ENCODE measurements around the gene KANSL1.
A peak's percentile ranks its signal among the peaks of the same experiment; 100 is the strongest.

KANSL1 gene

DNA sequence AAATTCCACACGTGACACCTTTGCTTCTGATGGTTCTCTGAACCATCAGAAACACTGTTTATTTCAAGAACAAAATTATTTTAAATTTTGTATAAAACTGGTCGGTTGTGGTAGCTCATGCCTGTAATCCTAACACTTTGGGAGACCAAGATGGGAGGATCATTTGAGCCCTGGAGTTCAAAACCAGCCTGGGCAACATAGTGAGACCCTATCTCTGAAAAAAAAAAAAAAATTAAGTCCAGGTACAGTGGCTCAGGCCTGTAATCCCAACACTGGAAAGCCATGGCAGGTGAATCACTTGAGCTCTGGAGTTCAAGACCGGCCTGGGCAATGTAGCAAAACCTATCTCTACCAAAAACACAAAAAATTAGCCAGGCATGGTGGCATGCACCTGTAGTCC is 8.3 kb upstream of the KANSL1 start:
- Histone ChIP-seq H3K4me3 (ENCODE audit: low read length in 2 of 2) (no peak overlapping the region), H3K9me3 (ENCODE audit: control insufficient read depth in 2 of 2, low read length in 2 of 2) (no peaks in the 10 kb centered on the region), H3K27me3 (ENCODE audit: control insufficient read depth in 2 of 2, insufficient read depth in 2 of 2, low read length in 2 of 2) (no peaks in the 10 kb centered on the region), H3K9ac (ENCODE audit: low read depth in 1 of 2, low read length in 2 of 2) (peak overlapping the region in 1 of 2 donors; percentile 36), H3K27ac (ENCODE audit: low read depth in 2 of 2, low read length in 2 of 2) (peak overlapping the region; percentile 64 to 75), H3K4me1 (ENCODE audit: control insufficient read depth in 2 of 2, insufficient read depth in 2 of 2, low read length in 2 of 2) (peaks cover 23 to 52% of the 10 kb centered on the region in 2 donors), H3K36me3 (ENCODE audit: control insufficient read depth in 2 of 2, insufficient read depth in 2 of 2, low read length in 2 of 2) (no peaks in the 10 kb centered on the region)

DNA sequence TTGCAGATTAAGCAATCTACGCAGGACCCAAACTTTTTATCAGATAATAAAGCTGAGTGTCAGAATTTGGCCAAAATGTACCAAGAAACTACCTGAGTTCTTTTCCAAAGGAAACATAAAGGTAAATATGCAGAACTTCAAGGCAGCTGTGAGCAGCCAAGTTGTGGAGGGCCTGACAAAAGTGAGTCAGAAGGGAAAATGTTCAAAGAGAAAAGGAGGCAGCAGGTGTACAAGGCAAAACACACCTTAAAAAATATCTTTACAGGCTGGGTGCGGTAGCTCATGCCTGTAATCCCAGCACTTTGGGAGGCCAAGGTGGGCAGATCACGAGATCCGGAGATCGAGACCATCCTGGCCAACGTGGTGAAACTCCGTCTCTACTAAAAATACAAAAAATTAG is 7.0 kb upstream of the KANSL1 start:
- no peak overlapping the region for H3K4me3 ChIP-seq (ENCODE audit: low read length in 2 of 2)
- H3K9me3 ChIP-seq (ENCODE audit: control insufficient read depth in 2 of 2, low read length in 2 of 2), result no peaks in the 10 kb centered on the region
- H3K27ac ChIP-seq (ENCODE audit: low read depth in 2 of 2, low read length in 2 of 2), result peak overlapping the region; percentile 34 to 69

DNA sequence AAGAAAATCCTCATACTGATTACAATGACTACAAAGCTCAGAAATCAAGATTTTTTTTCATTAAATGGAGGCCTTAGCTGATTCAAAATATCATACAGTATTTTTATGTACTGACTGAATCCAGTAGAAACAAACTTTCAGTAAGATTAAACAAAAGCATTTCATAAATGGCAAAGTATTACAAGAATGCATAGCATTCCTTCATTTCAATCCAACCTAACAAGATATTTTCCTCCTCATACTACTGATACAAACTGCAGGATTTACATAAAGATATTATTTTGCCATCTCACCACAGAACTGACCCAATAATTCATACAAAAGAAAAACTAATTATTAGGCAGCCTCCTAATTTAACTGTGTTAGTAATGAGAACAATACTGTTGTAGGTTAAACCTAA is 6.2 kb upstream of the KANSL1 start:
- Histone ChIP-seq H3K27me3 (ENCODE audit: control insufficient read depth in 2 of 2, insufficient read depth in 2 of 2, low read length in 2 of 2) (no peaks in the 10 kb centered on the region), H3K36me3 (ENCODE audit: control insufficient read depth in 2 of 2, insufficient read depth in 2 of 2, low read length in 2 of 2) (no peaks in the 10 kb centered on the region), H3K9me3 (ENCODE audit: control insufficient read depth in 2 of 2, low read length in 2 of 2) (no peaks in the 10 kb centered on the region), H3K4me1 (ENCODE audit: control insufficient read depth in 2 of 2, insufficient read depth in 2 of 2, low read length in 2 of 2) (peaks cover 39 to 64% of the 10 kb centered on the region in 2 donors), H3K4me3 (ENCODE audit: low read length in 2 of 2) (no peak overlapping the region), H3K27ac (ENCODE audit: low read depth in 2 of 2, low read length in 2 of 2) (peak overlapping the region in 1 of 2 donors; percentile 69), H3K9ac (ENCODE audit: low read depth in 1 of 2, low read length in 2 of 2) (no peak overlapping the region)

More for the DNA sequence above, 7.0 kb upstream of the KANSL1 start:
- Histone ChIP-seq H3K36me3 (ENCODE audit: control insufficient read depth in 2 of 2, insufficient read depth in 2 of 2, low read length in 2 of 2) (no peaks in the 10 kb centered on the region), H3K27me3 (ENCODE audit: control insufficient read depth in 2 of 2, insufficient read depth in 2 of 2, low read length in 2 of 2) (no peaks in the 10 kb centered on the region), H3K9ac (ENCODE audit: low read depth in 1 of 2, low read length in 2 of 2) (peak overlapping the region in 1 of 2 donors; percentile 14), H3K4me1 (ENCODE audit: control insufficient read depth in 2 of 2, insufficient read depth in 2 of 2, low read length in 2 of 2) (peaks cover 31 to 56% of the 10 kb centered on the region in 2 donors)

DNA sequence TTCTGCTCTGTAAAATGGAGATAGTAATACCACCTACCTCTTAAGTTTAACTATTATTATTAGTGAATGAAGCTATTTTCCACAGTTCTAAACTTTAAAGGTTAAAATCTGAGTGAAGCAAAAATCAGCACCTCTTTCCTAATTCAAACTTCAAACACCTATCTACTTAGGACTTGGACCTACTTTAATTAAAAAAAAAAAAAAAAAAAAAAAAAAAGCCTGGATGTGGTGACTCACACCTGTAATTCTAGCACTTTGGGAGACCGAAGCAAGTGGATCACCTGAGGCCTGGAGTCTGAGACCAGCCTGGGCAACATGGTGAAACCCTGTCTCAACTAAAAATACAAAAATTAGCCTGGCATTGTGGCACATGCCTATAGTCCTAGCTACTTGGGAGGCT is 5.0 kb upstream of the KANSL1 start:
- H3K9ac ChIP-seq (ENCODE audit: low read depth in 1 of 2, low read length in 2 of 2), result no peak overlapping the region
- H3K4me1 ChIP-seq (ENCODE audit: control insufficient read depth in 2 of 2, insufficient read depth in 2 of 2, low read length in 2 of 2), result peaks cover 42 to 67% of the 10 kb centered on the region in 2 donors
- H3K27ac ChIP-seq (ENCODE audit: low read depth in 2 of 2, low read length in 2 of 2), result no peak overlapping the region
- no peaks in the 10 kb centered on the region for H3K9me3 ChIP-seq (ENCODE audit: control insufficient read depth in 2 of 2, low read length in 2 of 2)
- H3K4me3 ChIP-seq (ENCODE audit: low read length in 2 of 2), result no peak overlapping the region
- H3K36me3 ChIP-seq (ENCODE audit: control insufficient read depth in 2 of 2, insufficient read depth in 2 of 2, low read length in 2 of 2), result no peaks in the 10 kb centered on the region
- no peaks in the 10 kb centered on the region for H3K27me3 ChIP-seq (ENCODE audit: control insufficient read depth in 2 of 2, insufficient read depth in 2 of 2, low read length in 2 of 2)

DNA sequence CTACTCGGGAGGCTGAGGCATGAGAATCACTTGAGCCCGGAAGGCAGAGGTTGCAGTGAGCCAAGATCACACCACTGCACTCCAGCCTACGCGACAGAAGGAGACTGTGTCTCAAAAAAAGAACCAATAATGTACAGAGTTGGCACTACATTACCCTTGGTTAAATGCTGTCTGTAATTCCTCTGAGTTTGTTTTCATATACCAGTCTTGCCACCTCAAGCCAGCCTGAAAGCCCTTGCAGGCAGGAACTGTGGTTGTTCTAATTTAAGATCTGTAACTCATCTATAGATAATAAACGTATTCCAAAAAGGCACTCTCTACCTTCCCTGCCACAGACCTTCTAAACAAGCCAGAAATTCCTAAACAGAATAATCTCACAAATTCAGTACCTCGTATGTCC is 4.3 kb upstream of the KANSL1 start:
- no peak overlapping the region for H3K9ac ChIP-seq (ENCODE audit: low read depth in 1 of 2, low read length in 2 of 2)
- no peaks in the 10 kb centered on the region for H3K27me3 ChIP-seq (ENCODE audit: control insufficient read depth in 2 of 2, insufficient read depth in 2 of 2, low read length in 2 of 2)
- H3K4me1 ChIP-seq (ENCODE audit: control insufficient read depth in 2 of 2, insufficient read depth in 2 of 2, low read length in 2 of 2), result peaks cover 42 to 61% of the 10 kb centered on the region in 2 donors
- H3K27ac ChIP-seq (ENCODE audit: low read depth in 2 of 2, low read length in 2 of 2), result no peak overlapping the region
- no peaks in the 10 kb centered on the region for H3K36me3 ChIP-seq (ENCODE audit: control insufficient read depth in 2 of 2, insufficient read depth in 2 of 2, low read length in 2 of 2)
- H3K4me3 ChIP-seq (ENCODE audit: low read length in 2 of 2), result no peak overlapping the region
- no peaks in the 10 kb centered on the region for H3K9me3 ChIP-seq (ENCODE audit: control insufficient read depth in 2 of 2, low read length in 2 of 2)

DNA sequence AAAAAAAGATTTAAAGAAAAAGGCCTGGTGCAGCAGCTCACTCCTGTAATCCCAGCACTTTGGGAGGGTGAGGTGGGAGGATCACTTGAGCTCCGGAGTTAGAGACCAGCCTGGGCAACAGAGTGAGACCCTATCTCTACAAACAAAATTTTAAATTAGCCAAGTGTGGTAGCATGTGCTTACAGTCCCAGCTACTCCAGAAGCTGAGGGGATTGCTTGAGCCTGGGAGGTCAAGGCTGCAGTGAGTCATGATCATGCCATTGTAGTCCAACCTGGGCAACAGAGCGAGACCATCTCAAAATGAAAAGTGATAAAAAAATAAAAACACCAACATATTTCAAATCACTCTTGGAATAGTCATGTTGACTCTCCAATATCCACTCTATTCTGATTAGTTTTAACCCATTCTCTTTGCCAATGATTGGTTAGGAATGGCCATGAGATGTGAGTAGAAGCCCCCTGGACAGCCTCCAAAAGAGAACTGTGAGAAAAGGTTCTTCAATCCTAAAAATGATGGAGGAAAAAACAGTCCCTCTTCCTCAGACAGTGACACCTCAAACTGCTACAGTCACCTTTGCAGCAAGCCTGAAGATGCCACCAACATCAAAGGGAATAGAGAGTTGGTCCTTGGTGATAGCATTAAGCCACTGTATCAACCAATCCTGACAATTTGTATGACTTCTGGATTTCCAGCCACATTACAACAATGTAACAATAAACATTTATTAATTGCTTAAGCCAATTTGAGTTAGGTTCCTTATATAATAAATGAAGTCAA is 2.9 kb upstream of the KANSL1 start:
- no peaks in the 10 kb centered on the region for H3K27me3 ChIP-seq (ENCODE audit: control insufficient read depth in 2 of 2, insufficient read depth in 2 of 2, low read length in 2 of 2)
- H3K27ac ChIP-seq (ENCODE audit: low read depth in 2 of 2, low read length in 2 of 2), result peak overlapping the region in 1 of 2 donors; percentile 25

DNA sequence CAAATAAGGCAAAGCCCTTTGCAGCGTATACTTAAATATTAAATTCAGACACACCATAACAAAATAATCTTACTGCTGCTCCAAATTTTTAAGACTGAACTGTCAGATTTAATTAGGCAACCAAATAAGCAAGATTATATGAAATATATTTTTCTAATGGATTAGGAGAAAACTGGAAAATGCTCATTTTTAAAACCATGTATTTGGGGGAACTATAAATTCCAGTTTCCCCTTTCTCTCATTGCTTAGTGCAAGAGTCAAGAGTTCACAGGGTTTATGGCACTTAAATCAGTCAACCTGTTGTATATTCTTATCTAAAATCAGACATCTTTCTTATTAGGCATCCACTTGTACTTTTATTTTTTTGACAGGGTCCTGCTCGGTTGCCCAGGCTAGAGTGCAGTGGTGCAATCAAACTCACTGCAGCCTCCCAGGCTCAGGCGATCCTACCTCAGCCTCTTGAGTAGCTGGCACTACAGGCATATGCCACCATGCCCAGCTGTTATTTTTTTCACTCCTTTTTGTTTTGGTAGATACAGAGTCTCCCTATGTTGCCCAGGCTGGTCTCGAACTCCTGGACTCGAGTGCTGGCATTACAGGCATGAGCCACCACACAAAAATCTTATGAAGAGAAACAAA is 2.1 kb upstream of the KANSL1 start:
- Histone ChIP-seq H3K9me3 (ENCODE audit: control insufficient read depth in 2 of 2, low read length in 2 of 2) (no peaks in the 10 kb centered on the region), H3K4me3 (ENCODE audit: low read length in 2 of 2) (peak overlapping the region in 1 of 2 donors; percentile 92), H3K9ac (ENCODE audit: low read depth in 1 of 2, low read length in 2 of 2) (peak overlapping the region in 1 of 2 donors; percentile 3), H3K4me1 (ENCODE audit: control insufficient read depth in 2 of 2, insufficient read depth in 2 of 2, low read length in 2 of 2) (peaks cover 41 to 56% of the 10 kb centered on the region in 2 donors), H3K36me3 (ENCODE audit: control insufficient read depth in 2 of 2, insufficient read depth in 2 of 2, low read length in 2 of 2) (no peaks in the 10 kb centered on the region), H3K27me3 (ENCODE audit: control insufficient read depth in 2 of 2, insufficient read depth in 2 of 2, low read length in 2 of 2) (no peaks in the 10 kb centered on the region), H3K27ac (ENCODE audit: low read depth in 2 of 2, low read length in 2 of 2) (peak overlapping the region in 1 of 2 donors; percentile 99)

More for the DNA sequence above, 2.9 kb upstream of the KANSL1 start:
- H3K4me1 ChIP-seq (ENCODE audit: control insufficient read depth in 2 of 2, insufficient read depth in 2 of 2, low read length in 2 of 2), result peaks cover 38 to 55% of the 10 kb centered on the region in 2 donors
- no peaks in the 10 kb centered on the region for H3K9me3 ChIP-seq (ENCODE audit: control insufficient read depth in 2 of 2, low read length in 2 of 2)
- no peaks in the 10 kb centered on the region for H3K36me3 ChIP-seq (ENCODE audit: control insufficient read depth in 2 of 2, insufficient read depth in 2 of 2, low read length in 2 of 2)
- no peak overlapping the region for H3K9ac ChIP-seq (ENCODE audit: low read depth in 1 of 2, low read length in 2 of 2)
- H3K4me3 ChIP-seq (ENCODE audit: low read length in 2 of 2), result no peak overlapping the region

DNA sequence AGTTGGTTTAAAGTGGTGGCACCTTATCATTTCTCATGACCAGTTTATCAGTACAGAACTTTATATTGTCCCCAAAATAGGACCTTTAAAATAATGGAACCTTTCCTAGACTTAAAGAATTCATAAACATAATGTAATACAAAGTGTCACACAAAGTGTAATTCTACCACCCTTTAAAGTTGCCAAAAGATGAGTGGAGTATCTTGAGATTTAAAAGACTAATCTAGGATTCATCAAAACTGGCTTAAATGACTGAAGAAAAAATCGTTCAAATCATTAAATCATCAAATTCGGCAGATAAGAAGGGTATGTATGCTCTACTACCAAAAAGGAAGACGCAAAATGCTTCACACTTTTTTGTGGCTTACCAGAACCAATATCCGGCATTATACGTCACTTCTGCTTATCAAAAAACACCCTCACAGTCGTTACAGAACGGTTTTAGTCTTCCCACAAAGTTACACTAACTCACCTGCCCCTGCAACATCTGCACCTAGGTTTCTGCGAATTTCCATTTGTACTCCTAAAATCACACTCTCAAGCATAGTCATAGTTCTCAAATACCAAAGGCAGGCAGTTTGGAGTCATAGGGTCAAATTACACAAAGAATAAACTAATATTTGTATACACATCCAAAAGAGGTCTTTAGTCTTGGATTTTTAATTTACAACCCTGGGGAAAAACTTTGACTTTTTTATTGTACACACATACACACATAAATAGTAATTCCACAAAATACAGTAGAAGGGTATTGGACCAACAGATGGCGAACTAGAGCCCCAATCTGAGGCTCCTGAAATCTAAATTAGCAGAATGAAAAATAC is 1.4 kb upstream of the KANSL1 start:
- Histone ChIP-seq H3K9me3 (ENCODE audit: control insufficient read depth in 2 of 2, low read length in 2 of 2) (no peaks in the 10 kb centered on the region), H3K36me3 (ENCODE audit: control insufficient read depth in 2 of 2, insufficient read depth in 2 of 2, low read length in 2 of 2) (peaks cover 0 to 3% of the 10 kb centered on the region in 2 donors), H3K27me3 (ENCODE audit: control insufficient read depth in 2 of 2, insufficient read depth in 2 of 2, low read length in 2 of 2) (no peaks in the 10 kb centered on the region), H3K27ac (ENCODE audit: low read depth in 2 of 2, low read length in 2 of 2) (peak overlapping the region; percentile 99), H3K9ac (ENCODE audit: low read depth in 1 of 2, low read length in 2 of 2) (peak overlapping the region; percentile 27 to 98), H3K4me1 (ENCODE audit: control insufficient read depth in 2 of 2, insufficient read depth in 2 of 2, low read length in 2 of 2) (peaks cover 41 to 56% of the 10 kb centered on the region in 2 donors), H3K4me3 (ENCODE audit: low read length in 2 of 2) (peak overlapping the region; percentile 92 to 99)

DNA sequence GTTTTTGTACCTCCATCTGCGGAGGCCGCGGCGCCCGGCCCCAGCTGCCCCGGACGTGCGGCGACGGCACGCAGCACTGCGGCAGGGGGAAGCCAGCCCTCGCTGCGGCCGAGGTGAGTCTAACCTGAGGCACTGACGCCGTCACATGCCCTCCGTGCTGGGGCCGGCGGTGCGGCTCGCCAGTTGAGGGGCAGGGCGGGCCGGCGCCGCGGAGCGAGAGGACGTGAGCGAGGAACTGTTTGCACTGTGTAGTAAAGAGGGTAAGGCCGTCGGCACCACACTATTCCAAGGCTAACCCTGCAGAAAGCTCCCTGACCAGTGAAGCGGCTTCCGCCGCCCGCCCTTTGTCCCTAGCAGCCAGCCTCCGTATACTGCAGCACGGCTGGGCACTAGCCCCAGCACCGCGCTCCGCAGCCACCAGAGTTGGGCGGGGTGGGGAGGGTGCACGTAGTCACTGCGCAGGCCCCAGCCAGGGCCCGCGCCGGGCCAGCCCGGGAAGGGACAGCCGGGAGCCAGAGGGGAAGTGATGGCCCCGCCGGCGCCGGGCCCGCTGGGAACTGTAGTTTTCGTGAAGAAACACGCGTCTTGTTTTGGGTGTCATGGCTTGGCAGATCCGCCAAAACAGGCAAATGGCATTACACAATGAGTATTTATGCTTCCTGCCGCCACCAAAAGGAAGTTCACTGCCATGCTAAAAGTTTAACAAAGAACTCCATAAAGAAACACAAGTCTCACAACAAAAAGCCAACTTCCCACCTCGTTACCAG is 580 bp upstream of the KANSL1 start:
- Histone ChIP-seq H3K27me3 (ENCODE audit: control insufficient read depth in 2 of 2, insufficient read depth in 2 of 2, low read length in 2 of 2) (no peaks in the 10 kb centered on the region), H3K4me3 (ENCODE audit: low read length in 2 of 2) (peak overlapping the region; percentile 92 to 99), H3K9ac (ENCODE audit: low read depth in 1 of 2, low read length in 2 of 2) (peak overlapping the region; percentile 89 to 98), H3K9me3 (ENCODE audit: control insufficient read depth in 2 of 2, low read length in 2 of 2) (no peaks in the 10 kb centered on the region), H3K36me3 (ENCODE audit: control insufficient read depth in 2 of 2, insufficient read depth in 2 of 2, low read length in 2 of 2) (peaks cover 0 to 3% of the 10 kb centered on the region in 2 donors), H3K4me1 (ENCODE audit: control insufficient read depth in 2 of 2, insufficient read depth in 2 of 2, low read length in 2 of 2) (peaks cover 46 to 56% of the 10 kb centered on the region in 2 donors), H3K27ac (ENCODE audit: low read depth in 2 of 2, low read length in 2 of 2) (peak overlapping the region; percentile 99)
